ENCODE measurements around the gene OR10H4.
"Not testable (repeated sequence)": the region's sequence is repeated elsewhere in the genome, so short reads cannot be mapped to it uniquely, and the experiment has no call there.

The OR10H4 gene, protein sequence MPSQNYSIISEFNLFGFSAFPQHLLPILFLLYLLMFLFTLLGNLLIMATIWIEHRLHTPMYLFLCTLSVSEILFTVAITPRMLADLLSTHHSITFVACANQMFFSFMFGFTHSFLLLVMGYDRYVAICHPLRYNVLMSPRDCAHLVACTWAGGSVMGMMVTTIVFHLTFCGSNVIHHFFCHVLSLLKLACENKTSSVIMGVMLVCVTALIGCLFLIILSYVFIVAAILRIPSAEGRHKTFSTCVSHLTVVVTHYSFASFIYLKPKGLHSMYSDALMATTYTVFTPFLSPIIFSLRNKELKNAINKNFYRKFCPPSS

GRCh38 chr19:15948223-15949058 is at the start of gene OR10H4:
Gene OR10H4 (plus strand): TSS chr19:15949008. CDS start chr19:15949008, 0 bp downstream.
- DNase-seq, result no peak

GRCh38 chr19:15899561-15899960 is 49.2 kb upstream of the OR10H4 start:
- DNase-seq, result not testable (repeated sequence)

- not testable (repeated sequence) for DNase-seq
These were observed 48.8 kb upstream of the OR10H4 start for GRCh38 chr19:15900032-15900431.

- no peak for DNase-seq
These were observed 48.3 kb upstream of the OR10H4 start for GRCh38 chr19:15900504-15900903.

DNA sequence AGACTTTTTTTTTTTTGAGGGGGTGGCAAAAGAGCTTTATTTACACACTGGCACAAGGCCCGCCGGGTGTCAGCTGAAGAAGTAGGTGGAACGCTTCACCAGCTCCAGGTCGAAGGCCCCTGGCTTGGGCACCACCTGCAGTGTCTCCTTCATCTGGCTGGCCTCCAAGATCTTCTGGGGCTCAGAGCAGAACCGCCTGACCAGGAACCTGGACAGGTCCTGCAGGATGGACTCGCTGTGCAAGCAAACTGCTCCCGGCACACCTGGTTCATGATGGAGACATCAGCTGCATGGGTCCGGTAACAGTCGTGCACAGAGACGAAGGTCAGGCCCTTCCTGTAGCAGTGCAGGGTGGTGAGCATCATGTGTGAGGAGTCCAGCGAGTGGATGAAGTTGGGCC is 46.6 kb upstream of the OR10H4 start:
- DNase-seq, result no peak

DNA sequence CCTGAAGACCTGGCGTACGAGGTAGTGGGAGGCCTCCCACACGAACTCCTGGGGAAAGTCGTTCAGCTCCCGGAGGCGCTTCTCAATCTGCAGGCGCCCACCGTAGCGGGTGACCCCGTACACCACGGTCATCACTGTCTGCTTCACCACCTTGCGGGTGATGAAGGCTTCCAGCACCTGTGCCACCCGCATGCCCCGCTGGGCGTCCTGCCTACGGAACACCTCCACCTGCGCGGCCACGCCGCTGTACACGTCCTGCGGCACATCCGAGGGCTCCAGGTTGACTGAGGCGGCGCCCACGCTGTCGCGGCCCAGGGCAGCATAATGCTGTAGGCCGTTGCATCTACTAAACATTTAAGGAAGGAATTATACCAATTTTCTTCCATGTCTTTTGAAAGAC is 45.9 kb upstream of the OR10H4 start:
- DNase-seq, result not testable (repeated sequence)

DNA sequence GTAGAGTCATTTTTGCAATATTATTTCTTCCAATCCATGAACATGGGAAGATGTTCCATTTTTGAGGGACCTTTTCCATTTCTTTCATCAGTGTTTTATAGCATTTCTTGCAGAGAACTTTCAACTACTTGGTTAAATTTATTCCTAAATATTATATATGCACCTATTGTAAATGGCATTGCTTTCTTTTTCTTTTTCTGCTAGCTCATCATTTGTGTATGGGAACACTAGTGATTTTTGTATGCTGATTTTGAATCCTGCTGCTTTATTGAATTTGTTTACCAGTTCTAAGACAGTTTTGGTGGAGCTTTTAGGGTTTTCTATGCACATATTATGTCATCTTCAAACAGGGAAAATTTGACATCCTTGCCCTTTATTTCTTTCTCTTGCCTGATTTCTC is 43.8 kb upstream of the OR10H4 start:
- DNase-seq, result no peak

DNA sequence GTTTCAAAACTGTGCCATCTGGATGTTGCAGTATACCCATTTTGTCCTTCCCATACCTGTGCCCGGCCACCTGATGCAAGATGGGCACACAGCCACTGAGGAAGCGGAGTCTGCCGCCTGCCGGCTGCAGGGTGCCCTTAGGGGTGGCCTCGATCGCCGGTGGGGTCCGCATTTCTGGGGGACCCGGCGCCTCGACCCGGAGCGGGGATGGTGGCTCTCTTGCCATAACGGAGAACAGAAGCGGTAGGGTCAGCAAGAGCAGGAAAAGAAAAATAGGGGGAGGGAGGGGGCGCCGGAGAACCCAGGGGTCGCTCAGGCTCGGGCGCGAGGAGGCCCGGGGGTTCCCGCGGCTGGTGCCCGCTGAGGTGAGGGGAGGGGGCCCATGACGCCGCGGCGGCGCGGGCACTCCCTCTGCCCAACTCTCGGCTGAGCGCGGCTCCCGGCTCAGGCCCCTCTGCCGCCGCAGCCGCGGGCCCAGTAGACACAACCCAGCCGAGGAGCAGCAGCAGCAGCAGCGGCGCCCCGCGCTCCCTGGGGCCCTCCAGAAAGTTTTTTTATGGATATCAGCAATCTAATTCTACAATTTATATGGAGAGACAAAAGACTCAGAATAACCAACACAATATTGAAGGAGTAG is 37.1 kb upstream of the OR10H4 start:
- DNase-seq, result no peak

GRCh38 chr19:15913384-15913783 is 35.4 kb upstream of the OR10H4 start:
- DNase-seq, result no peak

DNA sequence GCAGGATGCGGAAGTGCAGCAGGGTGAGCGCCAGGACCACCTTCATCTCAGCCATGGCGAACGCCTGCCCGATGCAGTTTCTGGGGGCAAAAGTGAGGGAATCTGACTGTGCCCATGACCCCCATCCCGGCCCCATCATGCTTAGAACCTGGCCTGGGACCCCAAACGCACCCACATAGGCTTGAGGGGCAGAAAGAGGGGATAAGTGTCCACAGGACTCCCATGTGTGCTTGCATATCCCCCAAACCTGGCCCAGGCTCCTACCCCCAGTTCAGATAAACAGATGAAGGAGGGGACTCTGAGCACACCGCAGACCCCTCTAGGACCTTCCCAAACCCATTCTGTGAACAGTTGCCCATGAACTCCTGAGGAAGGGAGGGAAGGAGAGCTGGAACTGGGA is 35.0 kb upstream of the OR10H4 start:
- DNase-seq, result no peak

DNA sequence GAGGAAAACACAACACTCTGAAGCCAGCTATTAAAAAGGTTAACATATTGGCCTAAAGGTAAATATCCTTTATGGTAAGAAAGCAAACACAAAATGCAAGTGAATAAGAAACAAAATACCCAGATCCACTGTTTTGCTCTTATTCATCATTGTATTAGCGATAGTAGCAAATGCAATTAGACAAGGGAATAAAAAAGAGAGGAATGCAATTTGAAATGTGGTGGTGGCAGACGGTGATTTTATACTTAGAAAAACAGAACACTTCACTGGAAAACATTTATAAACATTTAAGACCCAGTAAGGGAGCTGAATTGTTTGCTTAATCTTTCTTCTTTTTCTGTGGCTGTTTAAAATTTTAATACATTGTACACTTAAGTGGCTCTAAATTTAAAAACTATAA is 33.7 kb upstream of the OR10H4 start:
- no peak for DNase-seq

DNA sequence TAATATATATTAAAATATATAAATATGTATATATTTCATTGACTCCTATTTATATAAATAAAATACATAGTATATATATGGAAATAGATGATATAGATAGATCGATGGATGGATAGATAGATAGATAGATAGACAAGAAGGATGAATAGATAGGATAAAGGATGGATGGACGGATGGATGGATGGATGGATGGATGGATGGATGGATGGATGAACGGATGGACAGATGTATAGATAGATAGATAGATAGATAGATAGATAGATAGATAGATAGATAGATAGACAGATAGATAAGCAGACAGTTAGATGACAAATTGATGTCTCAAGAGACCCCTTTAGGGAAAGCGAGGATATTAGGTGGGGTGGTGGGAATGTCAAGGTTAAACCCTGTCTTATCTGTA is 29.6 kb upstream of the OR10H4 start:
- no peak for DNase-seq

GRCh38 chr19:15922021-15922420 is 26.8 kb upstream of the OR10H4 start:
- no peak for DNase-seq

- DNase-seq, result no peak
These were observed 25.1 kb upstream of the OR10H4 start for GRCh38 chr19:15923702-15924101.

DNA sequence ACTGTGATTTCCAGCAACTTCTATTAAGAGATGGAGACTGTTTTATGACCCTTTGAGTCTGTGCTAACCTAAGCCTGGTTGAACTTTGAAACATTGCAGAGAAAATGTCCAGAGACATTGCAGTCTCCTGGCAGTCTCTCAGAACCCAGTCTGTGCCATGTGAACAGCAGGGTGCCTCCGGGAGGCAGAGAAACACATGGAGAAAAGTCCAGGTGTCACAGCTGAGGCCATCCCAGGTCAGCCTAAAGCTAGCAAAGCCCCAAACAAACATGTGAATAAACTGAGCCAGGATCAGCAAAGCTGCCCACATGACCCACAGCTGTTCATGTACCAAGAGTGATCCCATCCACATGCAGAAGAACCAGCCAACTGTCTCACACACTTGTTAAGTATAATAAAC is 22.3 kb upstream of the OR10H4 start:
- no peak for DNase-seq

- no peak for DNase-seq
These were observed 20.5 kb upstream of the OR10H4 start for GRCh38 chr19:15928321-15928720.

GRCh38 chr19:15933761-15934331 is 15.0 kb upstream of the OR10H4 start:
- DNase-seq, result not testable (repeated sequence)

GRCh38 chr19:15934332-15935078 is 14.3 kb upstream of the OR10H4 start, which contains the start of gene CYP4F11:
Gene CYP4F11 (minus strand): TSS chr19:15934529. CDS start chr19:15934408, 121 bp downstream.
- no peak for DNase-seq

DNA sequence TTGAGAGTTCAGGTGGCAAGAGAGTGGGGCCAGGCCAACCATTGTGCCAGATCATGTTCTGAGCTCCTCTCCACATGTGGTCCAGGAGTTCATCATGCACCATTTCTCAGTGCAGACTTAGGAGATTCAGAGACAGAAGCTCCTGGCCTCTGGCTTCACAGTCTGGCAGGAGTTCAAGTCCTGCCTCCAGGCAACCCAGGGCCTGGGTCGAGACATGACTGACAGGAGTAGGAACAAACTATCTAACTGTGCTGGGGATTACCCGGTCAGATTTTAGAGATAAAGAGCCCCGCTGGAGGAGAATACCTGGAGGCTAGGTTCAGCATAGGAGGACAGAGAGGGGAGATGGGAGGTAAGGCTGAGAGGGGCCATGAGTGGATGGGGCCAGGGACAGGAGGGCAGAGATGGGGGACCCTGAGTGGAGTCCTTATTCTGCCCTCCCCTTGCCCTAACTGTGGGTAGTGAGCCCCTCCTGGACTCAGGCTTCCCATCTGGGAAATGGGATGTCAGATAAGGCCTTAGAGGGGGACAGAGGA is 13.6 kb upstream of the OR10H4 start:
- no peak for DNase-seq

DNA sequence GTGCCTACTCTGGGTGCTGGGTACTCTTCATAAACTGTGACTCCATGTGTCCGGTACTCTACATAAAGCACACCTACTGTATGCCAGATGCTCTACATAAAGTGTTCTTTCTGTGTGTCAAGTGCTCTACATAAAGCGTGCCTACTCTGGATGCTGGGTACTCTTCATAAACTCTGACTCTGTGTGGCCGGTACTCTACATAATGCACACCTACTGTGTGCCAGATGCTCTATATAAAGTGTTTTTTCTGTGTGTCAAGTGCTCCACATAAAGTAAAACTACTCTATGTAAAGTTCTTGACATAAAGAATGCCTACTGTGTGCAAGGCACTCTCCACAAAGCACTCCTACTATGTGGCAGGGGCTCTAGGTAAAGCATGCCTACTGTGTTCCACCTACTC is 12.6 kb upstream of the OR10H4 start:
- no peak for DNase-seq

DNA sequence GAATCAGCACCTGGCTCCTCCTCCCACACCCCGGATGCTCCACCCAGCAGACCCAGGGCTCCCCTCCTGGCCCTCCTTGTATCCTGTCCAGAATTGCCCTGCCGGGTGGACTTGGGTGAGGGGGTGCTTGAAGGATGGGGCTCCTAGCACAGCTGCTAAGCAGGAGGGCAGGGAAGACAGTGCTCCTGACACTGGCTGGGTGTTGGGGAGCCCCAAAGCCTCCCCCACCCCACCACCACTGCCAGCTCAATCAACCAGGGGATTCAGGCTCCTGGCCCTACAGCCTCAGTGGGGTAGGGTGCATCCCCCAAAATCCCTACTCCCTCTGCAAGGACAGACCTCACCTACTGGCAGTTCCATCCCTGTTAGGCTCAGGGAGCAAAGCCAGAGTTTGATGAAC is 11.9 kb upstream of the OR10H4 start:
- no peak for DNase-seq

- no peak for DNase-seq
These were observed 11.0 kb upstream of the OR10H4 start for GRCh38 chr19:15937771-15938170.
